Smooth muscle cell (in vitro differentiated cells): ENCODE data around the gene NEK2. TPM values are rescaled to one million over a fixed set of nuclear protein-coding genes. Genes with fewer than 3 reads are reported as not detected.
"Not testable (repeated sequence)": the region's sequence is repeated elsewhere in the genome, so short reads cannot be mapped to it uniquely, and the experiment has no call there.

ENCODE experiments used
- DNase-seq: peaks from one replicate; lab custom pipeline; 2025; ENCODE audit not compliant: unreplicated experiment; lab: John Stamatoyannopoulos, UW
- H2AFZ ChIP-seq: fragments of 200-600 bp; sonication (generic); 2 replicates; pipeline ENCODE4 v1.6.0; 2016; ENCODE audit warnings: antibody characterized with exemption, low read depth, mild to moderate bottlenecking
- H3F3A ChIP-seq: fragments of 200-600 bp; sonication (generic); 2 replicates; pipeline ENCODE4 v1.6.0; 2017; ENCODE audit warnings: antibody characterized with exemption, low read depth
- H3K27ac ChIP-seq: fragments of 200-600 bp; sonication (generic); 2 replicates; pipeline ENCODE4 v1.5.1; 2016; ENCODE audit warnings: low read depth, mild to moderate bottlenecking
- H3K27me3 ChIP-seq: fragments of 200-600 bp; sonication (generic); 2 replicates; pipeline ENCODE4 v1.6.1; 2016; ENCODE audit warnings: low read depth, mild to moderate bottlenecking
- H3K36me3 ChIP-seq: fragments of 200-600 bp; sonication (generic); 2 replicates; pipeline ENCODE4 v1.5.1; 2016; ENCODE audit warnings: low read depth
- H3K4me1 ChIP-seq: fragments of 200-600 bp; sonication (generic); 2 replicates; pipeline ENCODE4 v1.5.1; 2016; ENCODE audit warnings: low read depth
- H3K4me2 ChIP-seq: fragments of 200-600 bp; sonication (generic); 2 replicates; pipeline ENCODE4 v1.6.0; 2016; ENCODE audit warnings: mild to moderate bottlenecking
- H3K4me3 ChIP-seq: fragments of 200-600 bp; sonication (generic); 2 replicates; pipeline ENCODE4 v1.5.1; 2016; ENCODE audit warnings: mild to moderate bottlenecking
- H3K79me2 ChIP-seq: fragments of 200-600 bp; sonication (generic); 2 replicates; pipeline ENCODE4 v1.6.0; 2016; ENCODE audit warnings: low read depth, mild to moderate bottlenecking
- H3K9ac ChIP-seq: fragments of 200-600 bp; sonication (generic); 2 replicates; pipeline ENCODE4 v1.6.0; 2016; ENCODE audit warnings: low read depth
- H3K9me3 ChIP-seq: fragments of 200-600 bp; sonication (generic); replicated peaks from 2 replicates; pipeline ENCODE4 v1.5.1; 2016; ENCODE audit warnings: low read depth
- H4K20me1 ChIP-seq: fragments of 200-600 bp; sonication (generic); 2 replicates; pipeline ENCODE4 v1.6.0; 2016; ENCODE audit warnings: low read depth
- WGBS: methylation state at CpG from one replicate; pipeline ENCODE4 v1.1.7; 2016; ENCODE audit warnings: low lambda C conversion rate; 5-methylcytosine and 5-hydroxymethylcytosine counted together
- polyA plus RNA-seq: library from polyadenylated mRNA; unstranded; fragments of >200 nt; fragmentation: Nextera tagmentation; extraction: Ambion mirVana; gene quantifications from 2 replicates; pipeline ENCODE4 v1.2.1, GENCODE V29; 2016
- total RNA-seq: library from RNA; depleted of rRNA; stranded (reverse); fragments of >200 nt; gene quantifications from 2 replicates; pipeline ENCODE4 v1.2.3, GENCODE V29; 2014
- TF ChIP-seq, protein P1 (sequence below): fragments of 200-600 bp; sonication (generic); IDR thresholded peaks from 2 replicates; pipeline ENCODE4 v1.5.1; 2017; ENCODE audit warnings: borderline replicate concordance, mild to moderate bottlenecking, antibody characterized with exemption; ENCODE audit not compliant: insufficient read depth, poor library complexity, severe bottlenecking

Gene NEK2
- total and polyA plus RNA-seq, 2 experiments from 2014 or later, result 7.2 to 12.6 TPM

DNA sequence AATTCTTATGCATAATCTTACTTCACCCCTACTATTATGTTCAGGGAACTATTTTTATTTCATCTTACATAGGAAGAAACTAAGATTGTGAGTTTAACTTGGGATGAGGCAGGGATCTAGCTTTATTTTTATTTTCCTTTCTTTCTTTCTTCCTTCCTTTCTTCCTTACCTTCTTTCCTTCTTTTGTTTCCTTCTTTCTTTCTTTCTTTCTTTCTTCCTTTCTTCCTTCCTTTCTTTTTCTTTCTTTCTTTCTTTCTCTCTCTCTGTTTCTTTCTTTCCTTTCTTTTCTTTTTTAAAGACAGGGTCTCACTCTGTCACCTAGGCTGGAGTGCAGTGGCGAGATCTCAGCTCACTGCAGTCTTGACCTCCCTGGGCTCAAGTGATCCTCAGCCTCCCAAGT, 28.9 kb downstream of the NEK2 start:
- WGBS, result 100% methylated on average over 1 of the region's 1 CpG
- Histone ChIP-seq H2AFZ (no peak overlapping the region), H3K27ac (no peak overlapping the region), H3K79me2 (no peaks in the 10 kb centered on the region), H3K36me3 (no peaks in the 10 kb centered on the region), H4K20me1 (no peaks in the 10 kb centered on the region), H3K4me3 (no peak overlapping the region), H3K9me3 (no peaks in the 10 kb centered on the region), H3K4me2 (no peak overlapping the region), H3K4me1 (no peaks in the 10 kb centered on the region), H3K27me3 (no peaks in the 10 kb centered on the region), H3K9ac (no peak overlapping the region), H3F3A (peaks cover 5% of the 10 kb centered on the region)
- TF ChIP-seq, protein P1, sequence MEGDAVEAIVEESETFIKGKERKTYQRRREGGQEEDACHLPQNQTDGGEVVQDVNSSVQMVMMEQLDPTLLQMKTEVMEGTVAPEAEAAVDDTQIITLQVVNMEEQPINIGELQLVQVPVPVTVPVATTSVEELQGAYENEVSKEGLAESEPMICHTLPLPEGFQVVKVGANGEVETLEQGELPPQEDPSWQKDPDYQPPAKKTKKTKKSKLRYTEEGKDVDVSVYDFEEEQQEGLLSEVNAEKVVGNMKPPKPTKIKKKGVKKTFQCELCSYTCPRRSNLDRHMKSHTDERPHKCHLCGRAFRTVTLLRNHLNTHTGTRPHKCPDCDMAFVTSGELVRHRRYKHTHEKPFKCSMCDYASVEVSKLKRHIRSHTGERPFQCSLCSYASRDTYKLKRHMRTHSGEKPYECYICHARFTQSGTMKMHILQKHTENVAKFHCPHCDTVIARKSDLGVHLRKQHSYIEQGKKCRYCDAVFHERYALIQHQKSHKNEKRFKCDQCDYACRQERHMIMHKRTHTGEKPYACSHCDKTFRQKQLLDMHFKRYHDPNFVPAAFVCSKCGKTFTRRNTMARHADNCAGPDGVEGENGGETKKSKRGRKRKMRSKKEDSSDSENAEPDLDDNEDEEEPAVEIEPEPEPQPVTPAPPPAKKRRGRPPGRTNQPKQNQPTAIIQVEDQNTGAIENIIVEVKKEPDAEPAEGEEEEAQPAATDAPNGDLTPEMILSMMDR, result no peak
- no peak for DNase-seq

DNA sequence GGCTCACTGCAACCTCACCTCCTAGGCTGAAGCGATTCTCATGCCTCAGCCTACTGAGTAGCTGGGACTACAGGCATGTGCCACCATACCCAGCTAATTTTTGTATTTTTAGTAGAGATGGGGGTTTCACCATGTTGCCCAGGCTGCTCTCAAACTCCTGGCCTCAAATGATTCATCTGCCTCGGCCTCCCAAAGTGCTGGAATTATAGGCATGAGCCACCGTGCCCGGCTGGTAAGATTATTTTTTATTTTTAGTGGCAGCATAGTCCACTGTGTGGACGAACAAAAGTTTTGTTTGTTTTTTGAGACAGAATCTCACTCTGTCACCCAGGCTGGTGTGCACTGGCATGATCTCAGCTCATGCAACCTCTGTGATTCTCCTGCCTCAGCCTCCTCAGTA, 29.8 kb downstream of the NEK2 start:
- not testable (repeated sequence) for H3K4me3 ChIP-seq, H3K9ac ChIP-seq, H3K79me2 ChIP-seq, H3K36me3 ChIP-seq, H4K20me1 ChIP-seq, H3K9me3 ChIP-seq, H3K27ac ChIP-seq, H3K27me3 ChIP-seq, H3F3A ChIP-seq, H2AFZ ChIP-seq, DNase-seq, H3K4me2 ChIP-seq, H3K4me1 ChIP-seq
- 70% methylated on average over 5 of the region's 5 CpGs for WGBS

DNA sequence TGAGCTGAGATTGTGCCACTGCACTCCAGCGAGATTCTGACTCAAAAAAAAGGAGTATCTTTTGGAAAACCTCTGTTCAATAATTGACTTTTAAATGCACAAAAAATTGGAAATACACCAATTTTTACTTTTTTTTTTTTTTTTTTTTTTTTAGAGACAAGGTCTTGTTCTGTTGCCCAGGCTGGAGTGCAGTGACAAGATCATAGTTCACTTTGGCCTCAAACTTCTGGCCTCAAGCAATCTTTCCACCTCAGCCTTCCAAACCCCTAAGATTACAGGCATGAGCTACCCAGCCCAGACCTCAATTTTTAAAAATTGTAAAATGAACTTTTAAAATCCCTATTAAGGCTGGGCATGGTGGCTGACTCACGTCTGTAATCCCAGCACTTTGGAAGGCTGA, 30.8 kb downstream of the NEK2 start:
- Histone ChIP-seq H3K4me3 (no peak overlapping the region), H4K20me1 (no peaks in the 10 kb centered on the region), H2AFZ (no peak overlapping the region), H3K27me3 (no peaks in the 10 kb centered on the region), H3K27ac (no peak overlapping the region), H3F3A (peaks cover 5% of the 10 kb centered on the region), H3K9me3 (no peaks in the 10 kb centered on the region), H3K9ac (no peak overlapping the region), H3K4me2 (no peak overlapping the region), H3K4me1 (peaks cover 4% of the 10 kb centered on the region), H3K36me3 (no peaks in the 10 kb centered on the region), H3K79me2 (no peaks in the 10 kb centered on the region)
- no peak for DNase-seq
- 81% methylated on average over 2 of the region's 2 CpGs for WGBS
- TF ChIP-seq, protein P1, result no peak

DNA sequence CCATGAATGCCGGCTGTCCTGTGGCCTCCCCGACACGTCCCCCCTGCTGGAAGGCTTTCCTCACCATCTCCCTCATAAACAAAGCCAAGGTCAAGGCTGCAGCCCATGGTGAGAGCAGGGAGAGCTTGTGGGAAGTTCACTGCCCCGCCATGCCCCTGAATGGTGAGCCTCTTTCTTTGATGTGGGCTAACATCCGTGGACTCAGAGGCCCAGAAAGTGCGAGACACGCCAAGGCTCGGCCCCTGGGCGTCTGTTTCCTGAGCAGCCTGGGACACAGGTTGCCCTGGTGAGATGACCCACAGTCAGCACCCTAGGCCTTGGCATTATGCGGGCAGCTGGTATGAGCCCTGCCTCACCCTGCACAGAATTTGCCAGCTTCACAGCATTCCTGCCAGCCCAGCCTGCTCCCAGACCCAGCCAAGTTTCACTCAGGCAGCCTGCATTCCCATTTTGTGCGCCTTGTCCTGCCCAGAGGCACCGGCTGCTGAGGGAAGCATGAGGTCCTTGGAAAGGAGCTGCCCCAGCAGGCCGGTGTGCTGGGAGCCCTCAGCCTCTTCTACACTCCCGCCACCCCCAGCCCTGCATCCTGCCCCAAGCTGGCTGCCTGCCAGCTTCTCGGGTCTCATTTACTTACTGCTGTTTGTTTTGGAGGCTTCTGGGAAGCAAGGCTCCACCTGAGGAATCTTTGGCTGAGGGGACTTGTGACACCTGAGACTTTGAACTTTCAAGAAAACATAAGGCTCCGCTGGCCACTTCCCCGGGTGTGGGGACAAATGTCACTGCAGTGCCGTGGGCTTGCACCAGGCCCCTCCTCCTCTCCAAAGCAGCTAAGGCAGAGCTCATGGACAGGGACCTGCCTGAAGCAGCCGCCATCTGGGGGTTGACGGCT, 31.9 kb downstream of the NEK2 start:
- TF ChIP-seq, protein P1, result no peak
- WGBS, result 53% methylated on average over 20 of the region's 20 CpGs
- Histone ChIP-seq H3K36me3 (no peaks in the 10 kb centered on the region), H4K20me1 (no peaks in the 10 kb centered on the region), H3K9ac (no peak overlapping the region), H3K9me3 (no peaks in the 10 kb centered on the region), H3K27ac (no peak overlapping the region), H3K4me1 (peaks cover 4% of the 10 kb centered on the region), H3K4me3 (no peak overlapping the region), H3K27me3 (no peaks in the 10 kb centered on the region), H3K79me2 (no peaks in the 10 kb centered on the region), H2AFZ (no peak overlapping the region), H3F3A (peaks cover 5% of the 10 kb centered on the region), H3K4me2 (no peak overlapping the region)
- no peak for DNase-seq
